SIG-M5 treated with dmso at 0.1 percent for 504 hours (cell line): Measurements from ENCODE around the gene SLC9A7.

Source experiments
- DNase-seq: peaks from one replicate; lab custom pipeline; 2025; ENCODE audit not compliant: unreplicated experiment; lab: John Stamatoyannopoulos, UW

Gene SLC9A7

DNA sequence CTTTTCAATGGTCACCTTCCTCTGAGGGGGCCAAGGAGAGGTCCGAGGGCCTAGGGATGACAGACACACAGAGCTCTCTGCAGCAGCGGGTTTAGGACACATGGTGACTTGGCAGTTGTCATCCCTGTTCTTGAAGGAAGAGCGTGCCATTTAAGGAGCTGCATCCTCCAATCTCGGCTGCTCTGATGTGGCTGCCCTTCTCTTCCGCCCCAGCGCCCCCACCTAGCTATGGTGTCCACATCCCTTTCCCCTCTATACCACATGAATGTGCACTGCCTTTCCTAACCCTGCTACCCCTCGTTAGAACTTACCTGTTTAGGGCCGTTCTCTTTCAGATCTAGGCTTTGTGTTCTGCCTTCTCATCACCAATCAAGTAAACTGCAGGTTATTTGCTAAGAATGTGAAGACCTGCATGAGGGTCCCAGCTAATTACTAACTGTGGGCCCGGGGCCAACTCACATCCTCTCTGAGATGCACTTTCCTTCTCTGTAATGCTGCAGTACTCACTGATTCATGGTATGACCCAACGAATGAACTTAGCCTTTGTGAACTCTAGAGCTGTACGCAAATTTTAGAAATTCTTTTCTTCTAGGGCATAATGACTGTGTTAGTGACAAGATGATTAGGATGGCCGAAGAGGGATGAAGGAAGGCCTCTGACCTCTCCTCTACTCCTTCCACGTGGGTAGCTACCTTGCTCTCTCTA lies 147.1 kb downstream of the SLC9A7 start:
- no peak for DNase-seq

DNA sequence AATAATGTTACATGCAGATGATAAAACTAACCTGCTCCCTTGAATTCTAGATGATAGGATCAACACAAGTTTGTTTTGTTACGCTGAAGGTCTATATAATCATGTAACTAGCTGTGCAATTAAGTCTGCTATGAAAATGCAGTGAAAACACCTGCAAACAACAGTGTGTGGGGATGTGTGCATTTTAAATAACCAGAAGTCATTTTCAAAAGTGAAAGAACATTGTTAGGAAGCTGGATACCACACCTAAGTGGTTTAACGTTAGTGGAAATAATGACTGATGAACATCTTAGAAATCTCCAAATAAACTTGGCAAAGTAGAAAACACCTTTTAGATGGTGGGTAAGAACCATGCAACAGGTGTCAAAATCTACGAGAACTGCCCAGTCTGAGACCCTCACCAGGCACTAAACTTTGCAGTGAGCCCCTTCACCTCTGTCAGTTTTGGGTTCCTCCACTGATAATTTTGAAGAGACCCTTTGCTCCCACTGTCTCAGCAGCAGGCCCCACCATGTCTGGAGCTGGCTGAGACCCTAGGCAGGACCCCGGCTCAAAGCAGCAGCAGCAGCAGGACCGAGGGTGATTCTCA lies 148.8 kb downstream of the SLC9A7 start:
- DNase-seq = no peak

DNA sequence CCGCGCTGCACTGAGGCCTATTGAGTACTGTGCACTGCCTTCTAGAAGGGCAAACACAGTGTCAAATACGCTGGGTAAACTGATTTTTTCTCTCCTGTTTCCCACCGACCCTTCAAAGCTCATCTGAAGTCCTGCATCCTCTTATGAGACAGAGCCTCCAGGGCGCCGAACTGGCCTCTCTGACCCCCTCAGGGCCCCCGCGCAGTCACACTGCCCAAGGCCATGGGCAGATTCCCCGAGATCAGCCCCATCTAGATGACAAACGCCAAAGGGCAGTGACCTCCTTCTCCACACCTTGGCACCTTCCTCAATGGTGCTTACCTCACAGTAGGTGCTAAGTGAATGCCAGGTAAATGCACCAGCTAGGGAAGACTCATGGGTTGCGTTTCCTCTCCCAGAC lies 151.0 kb downstream of the SLC9A7 start:
- DNase-seq = no peak

DNA sequence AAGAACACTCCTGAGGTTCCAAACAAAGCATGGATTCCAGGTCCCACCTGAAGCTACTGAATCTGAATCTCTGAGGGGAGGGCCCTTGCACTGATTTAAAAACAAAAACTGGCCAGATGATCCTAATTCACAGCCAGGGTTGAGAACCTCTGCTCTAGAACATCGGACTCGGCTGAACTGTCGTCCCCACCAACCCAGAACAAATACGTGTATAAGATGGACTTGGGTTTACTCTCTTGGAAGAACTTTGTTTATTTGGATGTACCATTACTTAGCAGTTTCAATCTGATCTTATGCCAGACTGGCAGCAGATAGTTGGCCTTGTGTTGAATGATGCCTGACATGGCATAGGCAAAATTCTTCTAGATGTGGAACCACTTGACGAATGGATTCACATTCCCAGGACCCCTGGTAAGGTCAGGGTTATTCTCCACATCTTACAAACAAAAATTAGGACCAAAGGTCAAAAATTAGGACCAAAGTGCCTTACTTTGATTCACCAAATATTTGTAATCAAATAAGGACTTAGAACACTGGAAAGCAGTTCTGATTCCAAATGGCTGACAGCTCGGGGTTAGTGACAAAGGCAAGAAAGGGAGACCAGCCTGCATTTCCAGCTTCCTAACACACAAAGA lies 156.3 kb downstream of the SLC9A7 start:
- no peak for DNase-seq

DNA sequence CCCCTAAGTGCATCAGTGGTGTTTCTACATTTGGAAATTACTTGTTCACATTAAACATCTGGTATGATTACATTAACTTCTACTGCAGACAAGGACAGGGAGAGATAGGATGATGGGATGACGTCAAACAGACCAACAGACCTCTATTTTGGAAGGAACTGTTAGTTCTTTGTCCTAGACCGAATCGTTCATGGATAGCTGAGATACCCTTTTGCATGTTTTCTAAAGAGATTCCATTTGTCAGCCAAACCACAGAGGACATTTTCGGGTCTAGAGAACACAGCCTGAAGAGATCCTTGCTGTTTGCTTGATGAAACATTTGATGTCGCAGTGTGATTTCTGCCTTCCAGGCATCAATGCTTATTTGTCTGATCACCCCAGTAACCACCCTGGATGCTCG lies 157.6 kb downstream of the SLC9A7 start:
- no peak for DNase-seq

DNA sequence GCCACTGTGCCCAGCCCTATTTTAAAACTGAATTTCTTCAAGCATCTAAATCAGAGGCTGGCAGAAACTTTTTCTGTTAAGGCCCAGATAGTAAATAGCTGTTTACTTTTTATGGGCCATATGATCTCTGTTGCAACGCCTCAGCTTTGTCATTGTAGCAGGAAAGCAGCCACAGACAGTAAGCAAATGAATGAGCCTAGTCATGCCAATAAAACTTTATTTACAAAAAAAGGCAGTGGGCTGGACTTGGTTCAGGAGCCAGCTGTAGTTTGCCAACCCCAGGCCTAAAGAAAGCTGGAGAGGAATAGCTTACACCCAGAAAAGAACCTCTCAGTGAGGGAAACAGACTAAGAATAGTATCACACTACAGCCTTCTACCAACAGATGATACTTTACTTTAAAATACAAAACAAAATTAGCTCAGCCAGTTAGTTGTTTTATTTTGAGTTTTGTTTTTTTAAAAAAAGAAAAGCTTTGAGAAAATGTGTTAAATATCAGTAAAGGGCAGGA lies 159.8 kb downstream of the SLC9A7 start:
- no peak for DNase-seq

DNA sequence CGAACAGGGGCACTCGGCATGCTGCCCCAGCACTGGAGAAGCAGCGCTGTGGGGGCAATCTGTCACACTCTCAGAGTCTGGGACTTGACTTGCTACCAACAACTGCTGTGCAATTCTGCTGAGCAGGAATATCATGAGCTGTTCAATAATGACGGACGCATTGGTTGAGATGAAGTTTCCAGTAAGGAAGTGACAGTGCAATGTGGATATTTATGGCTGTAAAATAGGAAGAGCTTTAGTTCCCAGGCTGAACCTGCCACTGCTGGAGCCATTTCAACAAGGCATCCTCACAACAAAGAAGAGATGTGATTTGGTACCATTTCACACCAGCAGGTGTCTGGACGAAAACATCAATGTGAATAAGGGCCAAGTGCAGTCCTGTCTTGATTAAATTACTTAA lies 161.1 kb downstream of the SLC9A7 start:
- DNase-seq = no peak

DNA sequence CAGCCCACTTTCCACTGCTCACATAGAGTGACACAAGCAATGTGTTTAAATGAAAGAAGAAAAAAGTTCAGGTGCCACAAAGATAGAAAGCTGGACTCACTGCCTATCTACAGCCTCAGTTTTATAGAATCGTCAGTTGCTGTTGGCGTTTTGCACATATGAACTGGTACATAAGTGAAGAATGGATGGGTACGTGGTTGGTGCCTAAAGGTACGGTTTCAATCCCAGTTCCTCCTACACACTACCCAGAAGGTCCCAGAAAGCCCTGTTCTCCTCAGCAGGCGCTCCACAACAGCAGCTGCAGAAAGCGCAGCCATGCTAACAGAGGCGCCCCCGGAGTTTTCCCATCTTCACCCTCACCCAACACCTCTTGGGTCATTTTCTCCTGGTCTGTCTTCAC lies 161.7 kb downstream of the SLC9A7 start:
- DNase-seq = no peak

DNA sequence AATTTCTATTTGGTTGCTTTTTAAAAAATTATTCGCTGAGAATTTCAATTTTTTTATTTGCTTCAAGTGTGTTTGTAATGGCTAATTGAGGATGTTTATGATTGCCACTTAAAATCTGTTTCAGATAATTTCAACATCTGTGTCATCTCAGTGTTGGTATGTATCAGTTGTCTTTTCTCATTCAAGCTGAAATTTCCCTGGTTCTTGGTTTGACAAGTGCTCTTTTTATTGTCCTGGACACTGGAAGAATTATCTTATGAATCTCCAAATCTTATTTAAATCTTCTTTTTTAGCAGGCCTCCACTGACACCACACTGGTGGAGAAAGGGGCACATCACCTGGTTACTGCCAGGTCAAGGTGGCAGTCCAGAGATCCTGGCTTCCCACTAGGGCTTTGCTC lies 163.8 kb downstream of the SLC9A7 start:
- no peak for DNase-seq

DNA sequence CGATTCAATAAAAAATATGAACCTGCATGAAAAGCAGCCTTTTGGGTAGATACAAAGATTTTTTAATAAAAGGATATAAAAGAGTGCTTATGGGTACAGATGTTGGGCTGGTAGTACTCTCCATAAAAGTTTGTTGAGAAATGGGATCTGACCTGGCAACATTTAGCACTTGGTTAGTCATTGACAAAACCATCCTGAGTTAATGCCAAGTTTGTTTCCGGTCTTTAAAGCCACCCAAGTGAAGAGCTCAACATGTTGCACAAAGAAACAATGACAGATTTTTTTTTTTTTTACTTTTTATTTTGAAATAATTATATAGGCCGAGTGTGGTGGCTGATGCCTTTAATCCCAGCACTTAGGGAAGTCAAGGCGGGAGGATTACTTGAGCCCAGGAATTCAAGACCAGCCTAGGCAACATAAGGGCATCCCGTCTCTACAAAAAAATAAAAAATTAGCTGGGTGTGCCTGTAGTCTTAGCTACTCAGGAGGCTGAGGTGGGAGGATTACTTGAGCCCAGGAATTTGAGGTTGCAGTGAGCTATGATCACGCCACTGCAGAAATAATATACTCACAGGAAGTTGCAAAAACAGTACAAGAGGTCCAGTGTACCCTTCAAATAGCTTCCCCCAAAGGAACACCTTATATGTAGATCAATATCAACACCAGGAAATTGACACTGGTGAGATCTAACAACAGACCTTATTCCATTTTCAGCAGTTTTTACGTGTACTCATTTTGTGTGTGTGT lies 168.8 kb downstream of the SLC9A7 start:
- no peak for DNase-seq

DNA sequence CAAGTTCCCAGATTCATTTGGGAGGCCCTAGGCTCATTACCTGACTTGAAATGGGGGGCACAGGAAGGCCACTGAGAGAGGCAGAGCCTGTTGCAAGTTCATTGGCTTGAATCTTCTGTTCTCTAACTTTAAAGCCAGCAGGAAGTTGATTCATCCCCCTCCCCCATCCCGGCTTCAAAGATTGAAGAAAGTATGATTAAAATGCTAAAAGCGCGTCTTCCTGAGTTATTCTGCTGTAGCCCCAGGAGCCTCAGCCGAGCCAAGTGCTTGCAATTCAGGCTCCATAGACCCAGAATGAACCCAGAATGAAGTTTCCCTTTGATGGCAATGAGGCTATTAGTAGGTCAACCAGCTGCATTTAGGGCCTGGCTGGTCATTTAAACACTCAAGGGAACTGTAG lies 170.7 kb downstream of the SLC9A7 start:
- DNase-seq = no peak

DNA sequence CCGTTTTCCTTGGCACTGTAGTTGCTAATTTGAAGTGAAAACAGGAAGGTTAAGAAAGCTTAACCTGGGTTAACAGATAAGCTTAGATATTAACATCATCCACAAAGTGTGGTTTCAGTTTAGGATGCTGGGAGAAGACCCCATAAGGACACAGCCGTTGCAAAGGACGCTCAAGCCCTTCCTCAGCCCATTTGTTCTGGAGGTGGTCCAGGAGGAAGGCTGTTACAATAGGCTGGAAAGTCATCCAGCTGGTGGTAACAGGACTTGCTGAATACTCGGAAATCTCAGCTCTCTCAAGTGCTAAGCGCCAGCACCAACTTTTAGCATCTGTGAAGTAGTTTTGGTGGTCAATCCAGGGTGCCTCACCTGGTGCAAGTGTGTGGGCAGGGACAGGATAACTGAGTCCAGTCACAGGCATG lies 171.2 kb downstream of the SLC9A7 start:
- DNase-seq = no peak

DNA sequence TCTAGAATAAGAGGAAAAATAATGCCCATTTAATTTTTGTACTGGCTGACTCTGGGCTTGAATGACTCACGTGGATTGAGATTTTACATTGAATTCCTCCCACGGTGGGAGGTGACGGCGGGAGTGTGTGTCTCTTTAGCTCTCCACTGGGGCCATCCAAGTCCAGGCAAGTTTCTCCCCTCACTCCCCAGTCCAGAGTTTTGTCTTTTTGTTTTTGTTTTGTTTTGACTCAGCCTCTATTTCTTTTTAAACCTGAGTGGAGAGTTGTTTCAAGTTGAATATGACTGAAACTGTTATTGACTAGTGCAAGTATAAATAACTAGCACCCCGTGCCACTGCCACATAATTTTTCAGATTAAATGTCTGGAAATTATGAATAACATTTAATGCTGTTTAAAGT lies 171.8 kb downstream of the SLC9A7 start:
- no peak for DNase-seq

DNA sequence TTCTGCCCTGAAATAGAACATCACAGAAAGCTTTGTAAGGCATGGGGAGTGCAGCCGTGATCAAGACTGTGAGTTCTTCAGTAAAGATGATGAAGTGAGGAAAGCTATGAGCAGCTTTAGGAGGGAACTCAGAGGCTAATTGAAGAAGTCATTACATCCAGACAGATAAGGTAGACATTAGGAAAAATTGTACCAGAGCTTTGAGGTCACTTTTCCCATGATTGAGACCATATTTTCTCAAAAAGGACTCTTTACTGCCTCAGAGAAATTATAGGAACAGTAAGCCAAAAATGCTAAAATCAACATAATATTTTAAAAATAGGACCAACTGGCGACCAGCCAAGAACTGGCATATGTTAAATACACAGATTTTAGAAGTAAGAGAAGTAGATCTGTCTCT lies 174.2 kb downstream of the SLC9A7 start:
- no peak for DNase-seq

DNA sequence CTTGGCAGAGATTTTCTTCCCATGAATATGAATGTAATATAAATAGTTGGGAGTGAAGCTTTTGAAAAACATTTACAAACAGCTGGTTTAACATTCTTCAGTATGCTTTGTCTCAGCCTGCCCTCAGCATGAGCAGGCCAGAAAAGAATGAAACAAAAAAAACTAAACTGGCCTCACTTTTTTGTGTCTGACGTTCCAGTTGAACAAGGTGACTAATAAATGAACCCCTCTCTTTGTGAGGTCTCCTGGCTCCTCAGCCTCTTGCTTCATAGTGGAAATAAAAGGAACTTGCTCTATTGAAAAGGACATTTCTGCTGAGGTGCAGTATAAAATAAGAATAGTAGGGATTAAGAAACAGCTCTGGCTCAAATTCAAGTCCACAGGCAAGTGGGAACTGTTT lies 176.0 kb downstream of the SLC9A7 start:
- DNase-seq = no peak

DNA sequence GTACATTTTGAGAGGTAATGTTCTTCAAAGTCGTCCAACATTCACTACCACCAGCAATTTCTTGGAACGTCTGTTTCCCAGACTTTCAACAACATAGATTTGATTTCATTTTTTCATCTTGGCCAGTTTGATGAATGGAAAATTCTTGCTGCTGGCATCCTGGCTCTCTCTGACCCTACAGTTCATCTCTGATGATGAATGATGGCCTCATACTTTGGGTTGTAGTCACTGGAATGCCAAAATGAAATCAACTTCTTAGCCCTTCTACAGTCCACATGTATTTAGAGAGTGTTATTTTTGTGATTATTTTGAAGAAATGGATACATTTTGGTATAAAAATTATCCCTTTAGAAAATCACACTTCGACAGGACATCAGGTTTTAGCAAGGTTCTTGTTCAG lies 176.6 kb downstream of the SLC9A7 start:
- no peak for DNase-seq

DNA sequence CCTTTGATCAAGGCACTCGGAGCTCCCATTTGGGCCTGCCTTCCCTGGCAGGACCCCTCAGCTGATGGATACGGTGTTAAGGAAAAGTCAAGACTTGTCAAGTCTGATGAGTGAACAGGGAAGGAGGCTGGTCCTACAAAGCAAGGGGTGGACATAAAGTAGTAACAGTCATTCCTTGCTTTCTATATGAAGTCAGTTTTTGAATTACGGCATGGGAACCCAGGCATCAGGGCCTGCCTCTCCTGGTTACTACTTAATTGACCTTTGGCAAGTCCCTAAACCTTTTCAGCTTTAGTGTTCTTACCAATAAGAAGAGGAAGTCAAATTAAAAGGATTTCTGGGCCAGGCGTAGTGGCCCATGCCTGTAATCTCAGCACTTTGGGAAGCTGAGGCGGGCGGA lies 178.3 kb downstream of the SLC9A7 start:
- DNase-seq = no peak

DNA sequence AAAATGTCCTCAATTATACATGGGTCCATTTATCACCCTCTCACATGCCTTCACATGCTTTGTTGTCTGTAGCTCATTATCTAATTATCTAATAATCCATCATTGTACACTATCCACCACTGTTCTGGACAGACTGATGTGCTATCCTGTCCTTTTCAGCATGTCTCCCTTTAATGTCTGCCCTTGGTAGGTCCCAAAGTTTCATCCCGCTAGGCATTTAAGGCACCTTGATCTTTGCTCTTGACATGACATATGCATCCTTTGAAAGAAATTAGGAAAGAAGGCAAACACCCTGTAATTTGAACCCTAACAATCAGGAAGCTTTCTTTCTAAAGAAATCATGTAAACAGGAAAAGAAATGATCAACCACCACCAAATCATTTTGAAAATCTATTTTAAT lies 179.7 kb downstream of the SLC9A7 start:
- no peak for DNase-seq

DNA sequence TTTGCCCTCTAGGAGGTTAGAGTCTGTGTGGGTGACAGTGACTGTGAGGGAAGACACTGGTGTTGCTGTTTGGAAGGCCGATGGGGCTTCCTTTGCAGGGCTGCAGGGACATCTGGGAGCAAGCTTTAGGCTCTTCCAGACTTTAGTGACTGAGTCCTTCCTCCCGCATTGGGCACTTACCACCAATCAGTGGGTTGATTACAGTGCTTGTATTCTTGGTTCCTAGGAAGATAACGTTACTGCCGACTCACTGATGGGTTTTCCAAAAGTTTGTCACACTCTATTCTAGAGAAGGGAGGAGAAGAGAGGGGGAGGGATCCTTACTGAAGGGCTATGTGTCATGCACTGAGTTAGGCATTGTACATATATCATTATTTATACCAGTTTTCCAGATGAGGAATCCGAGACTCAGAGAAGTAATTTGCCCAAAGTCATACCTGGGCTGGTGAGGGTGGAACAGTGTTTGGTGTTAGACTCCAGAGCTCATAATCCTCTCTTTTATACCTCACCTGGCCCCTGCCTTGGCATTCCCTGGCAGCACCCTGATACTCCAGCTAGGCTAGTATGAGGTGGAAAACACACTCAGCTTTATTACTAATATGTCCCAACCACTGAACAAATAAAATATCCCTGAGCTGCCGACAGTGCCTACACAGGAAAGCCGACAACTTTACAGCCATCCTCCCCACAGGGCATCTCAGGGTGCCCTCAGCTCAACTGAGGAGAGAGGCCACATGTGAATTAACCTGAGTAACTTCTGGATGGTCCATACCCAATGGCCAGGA lies 181.5 kb downstream of the SLC9A7 start:
- DNase-seq = no peak

DNA sequence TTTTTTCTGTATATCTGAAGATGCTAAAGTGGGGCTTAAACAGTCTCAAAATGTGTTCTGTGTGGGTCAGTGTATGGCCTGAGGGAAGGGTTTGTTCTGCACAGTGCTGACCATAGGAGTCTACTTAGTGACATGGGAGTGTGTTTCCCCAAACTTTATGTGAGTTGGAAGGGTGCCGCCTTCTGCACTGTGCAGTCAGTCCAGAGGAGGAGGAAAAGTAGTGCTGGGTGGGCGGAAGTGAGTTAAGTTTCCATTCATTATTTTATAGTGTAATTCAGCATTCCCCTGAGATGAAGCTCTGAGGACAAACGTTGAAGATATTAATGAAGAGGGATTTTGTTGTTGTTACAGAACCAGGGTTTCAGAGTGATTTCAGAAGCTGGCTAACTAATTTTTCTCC lies 182.5 kb downstream of the SLC9A7 start:
- no peak for DNase-seq

DNA sequence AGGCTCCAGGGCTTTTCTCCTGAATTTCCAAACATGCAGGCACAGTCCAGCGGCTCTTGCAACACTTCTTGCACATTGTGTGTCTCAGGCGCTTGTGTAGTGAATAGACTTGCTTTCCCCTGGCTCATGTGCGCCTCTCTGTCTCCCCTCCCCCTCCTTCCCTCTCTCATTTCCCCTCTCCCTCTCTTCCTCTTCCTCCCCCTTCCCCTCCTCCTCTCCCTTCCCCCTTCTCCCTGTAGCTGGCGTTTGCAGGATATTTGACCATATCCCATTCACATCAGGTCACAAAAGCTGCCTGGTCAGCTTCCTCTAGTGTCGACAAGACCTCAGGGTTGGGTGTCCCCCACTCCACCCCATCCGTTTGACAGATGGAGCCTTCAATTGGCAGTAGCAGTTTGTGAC lies 182.9 kb downstream of the SLC9A7 start:
- DNase-seq = no peak
